Activated CD8-positive, alpha-beta T cell treated with anti-CD3 and anti-CD28 coated beads, Interleukin-2, amount 10 ng/mL, durations not matched to agents 7 days and 5 days (primary cell): ENCODE results near the gene PERP. TPM values are rescaled to one million over a fixed set of nuclear protein-coding genes. Genes with fewer than 3 reads are reported as not detected.

Source experiments
- ATAC-seq: fragments of 150-1000 bp; cut with Tn5 transposase; one replicate; pipeline ENCODE4 v1.10.0; 2021; ENCODE audit warnings: moderate library complexity
- CTCF ChIA-PET: fragments of 350-600 bp; sonication (Branson Sonifier 250); formaldehyde crosslinking; loops from one replicate; lab custom pipeline; 2021; ENCODE audit warnings: antibody characterized with exemption; lab: Charles Lee
- POLR2A ChIA-PET: fragments of 350-600 bp; sonication (Branson Sonifier 250); formaldehyde crosslinking; loops from one replicate; lab custom pipeline; 2021; ENCODE audit warnings: antibody characterized with exemption; lab: Charles Lee
- DNase-seq: peaks from one replicate; pipeline ENCODE4 v3.0.0-alpha.2; 2020
- H3K27ac Mint-ChIP-seq: one replicate; pipeline ENCODE4 v1.8.0; 2021; ENCODE audit warnings: mild to moderate bottlenecking, mixed read lengths
- H3K27me3 Mint-ChIP-seq: one replicate; pipeline ENCODE4 v1.8.0; 2021; ENCODE audit warnings: low read depth, mixed read lengths
- H3K36me3 Mint-ChIP-seq: one replicate; pipeline ENCODE4 v1.8.0; 2021; ENCODE audit warnings: low read depth, mixed read lengths
- H3K4me1 Mint-ChIP-seq: one replicate; pipeline ENCODE4 v1.8.0; 2021; ENCODE audit warnings: low read depth, mixed read lengths
- H3K4me3 Mint-ChIP-seq: one replicate; pipeline ENCODE4 v1.8.0; 2021; ENCODE audit warnings: mild to moderate bottlenecking, mixed read lengths
- H3K9me3 Mint-ChIP-seq: one replicate; pipeline ENCODE4 v1.8.0; 2022; ENCODE audit warnings: mixed read lengths; ENCODE audit not compliant: insufficient read depth
- total RNA-seq, 2 experiments: library from RNA; stranded (reverse); gene quantifications; one replicate each; pipeline ENCODE4 v1.2.3, GENCODE V29; 2021

The PERP gene
- total RNA-seq, 2 experiments from 2014 or later: 3.8 to 3.9 TPM

- no peaks in the 10 kb centered on the region for H3K36me3 Mint-ChIP-seq
- DNase-seq (peak; percentile 58), ATAC-seq (peak; percentile 83)
- H3K27ac Mint-ChIP-seq: no peak overlapping the region
- H3K27me3 Mint-ChIP-seq: peaks cover 49% of the 10 kb centered on the region
- ChIA-PET POLR2A (no interaction called here), CTCF (interaction anchor here (0.6 to 5.1 kb wide), 45 partner anchors 8 to 650 kb away, joined by 3 to 57 read pairs (median 5); partner anchors contain the start of genes ARFGEF3 and PERP)
- no peaks in the 10 kb centered on the region for H3K9me3 Mint-ChIP-seq
- no peak overlapping the region for H3K4me3 Mint-ChIP-seq
- H3K4me1 Mint-ChIP-seq: peaks cover 6% of the 10 kb centered on the region
These were observed 8.8 kb upstream of the PERP start for GRCh38 chr6:138115877-138116660.

- ChIA-PET POLR2A (no interaction called here), CTCF (interaction anchor here (0.7 to 5.1 kb wide), 32 partner anchors 10 to 651 kb away, joined by 3 to 57 read pairs (median 5); partner anchors contain the start of genes HEBP2 and PERP)
- ATAC-seq: no peak
- no peaks in the 10 kb centered on the region for H3K9me3 Mint-ChIP-seq
- H3K36me3 Mint-ChIP-seq: no peaks in the 10 kb centered on the region
- H3K4me1 Mint-ChIP-seq: peaks cover 6% of the 10 kb centered on the region
- DNase-seq: no peak
- H3K27me3 Mint-ChIP-seq: peaks cover 47% of the 10 kb centered on the region
- no peak overlapping the region for H3K27ac Mint-ChIP-seq
- H3K4me3 Mint-ChIP-seq: no peak overlapping the region
These were observed 8.0 kb upstream of the PERP start for GRCh38 chr6:138115201-138115600.

- CTCF ChIA-PET: interaction anchor here (0.7 to 5.1 kb wide), 3 partner anchors 108 to 652 kb away, joined by 3 to 48 read pairs (median 3); no protein-coding TSS in a partner anchor
- no peak for ATAC-seq
- no peak overlapping the region for H3K27ac Mint-ChIP-seq
- DNase-seq: no peak
- no peaks in the 10 kb centered on the region for H3K9me3 Mint-ChIP-seq
- POLR2A ChIA-PET: no interaction called here
- H3K36me3 Mint-ChIP-seq: no peaks in the 10 kb centered on the region
- H3K4me1 Mint-ChIP-seq: peaks cover 9% of the 10 kb centered on the region
- H3K4me3 Mint-ChIP-seq: no peak overlapping the region
- peaks cover 42% of the 10 kb centered on the region for H3K27me3 Mint-ChIP-seq
These were observed 6.5 kb upstream of the PERP start for GRCh38 chr6:138113588-138114210.

GRCh38 chr6:138110229-138110628 lies 3.0 kb upstream of the PERP start:
- DNase-seq (no peak), ATAC-seq (no peak)
- CTCF ChIA-PET: interaction anchor here (3.1 kb wide), 1 partner anchor 106 kb away, joined by 92 read pairs; no protein-coding TSS in a partner anchor
- Mint-ChIP-seq H3K4me1 (peaks cover 17% of the 10 kb centered on the region), H3K27ac (no peak overlapping the region), H3K4me3 (no peak overlapping the region), H3K27me3 (peaks cover 51% of the 10 kb centered on the region), H3K9me3 (no peaks in the 10 kb centered on the region), H3K36me3 (no peaks in the 10 kb centered on the region)
- POLR2A ChIA-PET: no interaction called here

GRCh38 chr6:138109042-138109997 lies 2.1 kb upstream of the PERP start:
- Mint-ChIP-seq H3K4me3 (no peak overlapping the region), H3K9me3 (no peaks in the 10 kb centered on the region), H3K4me1 (peaks cover 17% of the 10 kb centered on the region), H3K27me3 (peaks cover 47% of the 10 kb centered on the region), H3K36me3 (no peaks in the 10 kb centered on the region), H3K27ac (no peak overlapping the region)
- ChIA-PET POLR2A (no interaction called here), CTCF (interaction anchor here (0.7 to 3.1 kb wide), 11 partner anchors 8 to 410 kb away, joined by 3 to 92 read pairs (median 5); no protein-coding TSS in a partner anchor)
- DNase-seq (peak; percentile 87), ATAC-seq (no peak)

GRCh38 chr6:138107752-138108592 lies 753 bp upstream of the PERP start:
- Mint-ChIP-seq H3K4me1 (peaks cover 17% of the 10 kb centered on the region), H3K9me3 (no peaks in the 10 kb centered on the region), H3K36me3 (no peaks in the 10 kb centered on the region), H3K27me3 (peaks cover 46% of the 10 kb centered on the region), H3K27ac (peak overlapping the region; percentile 75), H3K4me3 (peak overlapping the region; percentile 82)
- DNase-seq (peak; percentile 25), ATAC-seq (peak; percentile 45)
- POLR2A ChIA-PET: interaction anchor here (0.6 kb wide), 1 partner anchor 411 kb away, joined by 3 read pairs; no protein-coding TSS in a partner anchor
- CTCF ChIA-PET: interaction anchor here (0.7 to 3.1 kb wide), 13 partner anchors 8 to 445 kb away, joined by 3 to 92 read pairs (median 5); no protein-coding TSS in a partner anchor

GRCh38 chr6:138106665-138107077 lies 548 bp downstream of the PERP start:
- ChIA-PET POLR2A (interaction anchor here (0.7 to 1.5 kb wide), 2 partner anchors 296 to 298 kb away, joined by 3 read pairs; partner anchors contain the start of gene HEBP2), CTCF (interaction anchor here (0.9 to 3.6 kb wide), 6 partner anchors 9 to 440 kb away, joined by 3 to 34 read pairs (median 13); no protein-coding TSS in a partner anchor)
- H3K27me3 Mint-ChIP-seq: peaks cover 44% of the 10 kb centered on the region

GRCh38 chr6:138105880-138106664 lies 1.1 kb downstream of the PERP start:
- Mint-ChIP-seq H3K36me3 (no peaks in the 10 kb centered on the region), H3K4me1 (peaks cover 17% of the 10 kb centered on the region), H3K9me3 (no peaks in the 10 kb centered on the region), H3K4me3 (peak overlapping the region; percentile 82), H3K27me3 (peaks cover 39% of the 10 kb centered on the region), H3K27ac (no peak overlapping the region)
- ChIA-PET CTCF (interaction anchor here (0.6 to 3.6 kb wide), 8 partner anchors 10 to 449 kb away, joined by 3 to 34 read pairs (median 6); no protein-coding TSS in a partner anchor), POLR2A (interaction anchor here (0.7 to 1.5 kb wide), 2 partner anchors 296 to 299 kb away, joined by 3 read pairs; partner anchors contain the start of gene HEBP2)
- DNase-seq (no peak), ATAC-seq (no peak)

More at GRCh38 chr6:138106665-138107077, 548 bp downstream of the PERP start:
- H3K4me3 Mint-ChIP-seq: peak overlapping the region; percentile 82
- no peak for ATAC-seq
- peaks cover 17% of the 10 kb centered on the region for H3K4me1 Mint-ChIP-seq
- no peak for DNase-seq
- no peaks in the 10 kb centered on the region for H3K9me3 Mint-ChIP-seq
- no peak overlapping the region for H3K27ac Mint-ChIP-seq
- no peaks in the 10 kb centered on the region for H3K36me3 Mint-ChIP-seq

- ATAC-seq: no peak
- no peak overlapping the region for H3K4me3 Mint-ChIP-seq
- H3K4me1 Mint-ChIP-seq: peaks cover 17% of the 10 kb centered on the region
- H3K27ac Mint-ChIP-seq: no peak overlapping the region
- DNase-seq: no peak
- ChIA-PET POLR2A (no interaction called here), CTCF (interaction anchor here (0.9 to 3.6 kb wide), 6 partner anchors 11 to 404 kb away, joined by 4 to 34 read pairs (median 15); no protein-coding TSS in a partner anchor)
- peaks cover 36% of the 10 kb centered on the region for H3K27me3 Mint-ChIP-seq
- no peaks in the 10 kb centered on the region for H3K9me3 Mint-ChIP-seq
- no peaks in the 10 kb centered on the region for H3K36me3 Mint-ChIP-seq
These were observed 1.8 kb downstream of the PERP start for GRCh38 chr6:138105446-138105845.
